Suppressor macrophage (primary cell): Measurements from ENCODE around the gene TRIO.

Source experiments
- DNase-seq, 4 experiments: peaks; one replicate each; pipeline ENCODE4 v3.0.0-alpha.2; 2020 to 2022

The TRIO gene

DNA sequence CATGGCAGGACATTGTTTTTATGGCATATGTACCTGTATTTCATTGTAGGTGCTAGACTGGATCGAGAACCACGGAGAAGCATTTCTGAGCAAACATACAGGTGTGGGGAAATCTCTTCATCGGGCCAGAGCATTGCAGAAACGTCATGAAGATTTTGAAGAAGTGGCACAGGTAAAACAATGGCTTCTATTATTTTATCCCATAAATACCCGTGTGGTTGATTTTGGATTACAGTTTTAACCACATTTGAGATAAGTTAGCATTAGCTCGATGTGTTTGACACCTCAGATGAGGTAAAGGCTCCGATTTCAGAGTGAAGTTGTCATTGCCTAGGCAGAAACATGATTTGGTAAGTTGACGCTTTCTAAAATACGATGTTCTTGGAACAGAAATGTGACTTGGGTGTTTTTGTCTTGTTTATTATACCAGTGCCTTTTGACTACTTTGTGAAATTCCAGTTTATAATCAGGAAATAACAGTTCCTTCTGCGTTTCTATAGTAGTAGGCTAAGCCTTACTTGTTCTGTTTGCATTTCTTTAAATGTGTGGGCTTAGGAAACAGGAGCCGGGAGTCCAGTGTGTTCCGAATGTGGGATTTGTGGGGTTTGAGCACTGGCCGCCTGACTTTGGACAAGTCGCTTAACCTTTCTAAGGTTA, 187.7 kb downstream of the TRIO start:
- peak in 3 of 4 experiments; percentile 15 to 52 (median 37) for DNase-seq

DNA sequence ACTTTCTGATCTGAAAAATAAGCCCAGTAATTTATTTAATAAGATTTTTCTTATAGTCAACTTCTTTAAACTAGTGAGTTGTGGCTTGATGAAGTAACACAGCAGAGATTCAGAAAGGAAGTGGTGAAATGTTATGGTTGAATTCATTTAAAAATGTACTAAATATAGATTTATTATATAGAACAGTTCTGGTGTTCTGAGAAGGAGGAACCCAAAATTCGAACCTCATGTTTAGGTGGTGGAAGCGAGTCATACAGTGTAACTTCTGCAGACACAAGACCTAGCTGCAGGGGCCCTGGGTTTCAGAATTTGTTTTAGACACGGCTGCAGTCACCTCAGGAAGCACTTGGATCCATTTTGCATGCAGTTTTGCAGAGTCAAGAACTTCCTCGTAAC, 188.2 kb downstream of the TRIO start:
- peak; percentile 72 to 89 (median 80) for DNase-seq

DNA sequence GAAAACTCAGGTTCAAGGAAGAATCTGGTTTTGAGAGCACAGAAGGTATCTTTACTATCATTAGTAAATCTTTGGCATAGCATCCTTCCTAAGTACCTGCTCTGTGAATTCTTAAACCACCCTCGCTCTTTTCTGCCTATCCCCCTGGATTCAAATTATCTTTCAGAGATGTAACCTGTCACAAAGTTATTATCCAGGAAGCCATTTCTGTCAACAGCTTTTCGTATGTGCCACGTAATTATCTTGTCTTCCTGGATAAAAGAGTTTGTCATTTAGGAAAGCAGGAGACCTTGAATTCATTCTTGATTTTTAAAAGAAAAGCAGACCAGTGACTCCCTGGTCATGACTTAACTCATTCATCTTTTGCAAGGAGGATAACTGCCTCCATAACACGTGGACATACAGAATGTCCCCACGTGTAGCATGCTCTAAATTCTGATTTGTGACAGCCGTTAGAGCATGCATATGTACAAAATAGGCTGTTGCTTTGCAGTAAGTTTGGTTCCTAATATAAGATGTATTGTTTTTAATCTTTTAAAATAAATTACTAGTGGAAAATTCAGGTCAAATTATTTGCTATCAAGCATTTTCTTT, 189.0 kb downstream of the TRIO start:
- DNase-seq = no peak

DNA sequence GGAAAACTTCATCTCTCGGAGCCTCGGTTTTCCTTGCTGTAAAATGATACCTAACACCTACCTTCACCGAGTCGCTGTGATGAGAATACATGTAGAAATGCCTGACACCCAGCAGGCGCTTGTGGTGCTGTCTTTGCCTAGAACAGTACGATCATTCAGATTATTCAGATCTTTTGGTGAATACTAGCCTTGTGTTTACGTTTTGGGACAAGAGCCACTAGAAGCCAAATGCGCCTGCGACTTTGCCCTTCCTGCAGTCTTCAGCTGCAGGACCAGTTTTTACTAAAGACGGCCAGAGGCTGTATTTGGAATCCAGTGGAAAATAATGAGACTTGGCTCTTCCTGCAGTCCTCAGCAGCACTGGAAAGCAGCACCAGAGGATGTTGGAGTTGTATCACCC, 189.6 kb downstream of the TRIO start:
- DNase-seq = no peak

DNA sequence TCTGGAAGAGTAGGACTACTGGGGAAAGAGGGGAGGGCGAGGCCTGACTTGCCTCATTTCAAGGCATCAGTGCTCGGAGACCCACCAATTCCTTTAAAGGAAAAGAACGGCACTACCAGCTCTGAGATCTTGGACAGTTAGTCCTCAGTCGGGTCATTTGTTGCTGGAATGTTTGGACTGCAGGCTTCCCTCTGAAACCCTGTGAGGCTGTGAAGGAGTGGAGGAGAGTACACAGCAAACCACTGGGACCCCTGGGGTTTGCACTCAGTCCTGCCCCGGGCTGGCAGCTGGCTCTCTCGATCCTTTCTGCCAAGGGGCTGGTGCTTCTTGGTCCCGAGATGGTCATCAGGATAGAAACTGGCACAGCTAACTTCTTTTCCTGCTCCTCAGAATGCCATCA, 194.5 kb downstream of the TRIO start:
- DNase-seq = no peak

DNA sequence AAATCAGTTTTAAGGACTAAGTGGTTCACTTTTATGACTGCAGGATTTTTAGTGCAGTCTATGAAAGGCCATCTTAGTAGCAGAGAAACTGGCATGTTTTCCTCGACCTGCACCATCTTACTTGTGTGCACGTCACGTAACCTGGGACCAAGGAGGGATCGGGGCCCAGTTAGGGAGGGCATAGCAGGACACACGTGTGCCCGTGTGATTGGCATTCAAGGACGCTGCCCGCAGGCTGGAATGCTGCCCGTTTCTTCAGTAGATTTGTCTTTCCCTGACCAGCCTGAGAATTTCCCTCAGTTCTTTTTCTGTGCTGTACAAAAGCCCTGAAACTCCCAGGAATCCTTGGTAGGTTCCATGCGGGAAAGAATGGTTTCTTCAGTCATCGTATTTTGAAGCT, 196.3 kb downstream of the TRIO start:
- DNase-seq = no peak

DNA sequence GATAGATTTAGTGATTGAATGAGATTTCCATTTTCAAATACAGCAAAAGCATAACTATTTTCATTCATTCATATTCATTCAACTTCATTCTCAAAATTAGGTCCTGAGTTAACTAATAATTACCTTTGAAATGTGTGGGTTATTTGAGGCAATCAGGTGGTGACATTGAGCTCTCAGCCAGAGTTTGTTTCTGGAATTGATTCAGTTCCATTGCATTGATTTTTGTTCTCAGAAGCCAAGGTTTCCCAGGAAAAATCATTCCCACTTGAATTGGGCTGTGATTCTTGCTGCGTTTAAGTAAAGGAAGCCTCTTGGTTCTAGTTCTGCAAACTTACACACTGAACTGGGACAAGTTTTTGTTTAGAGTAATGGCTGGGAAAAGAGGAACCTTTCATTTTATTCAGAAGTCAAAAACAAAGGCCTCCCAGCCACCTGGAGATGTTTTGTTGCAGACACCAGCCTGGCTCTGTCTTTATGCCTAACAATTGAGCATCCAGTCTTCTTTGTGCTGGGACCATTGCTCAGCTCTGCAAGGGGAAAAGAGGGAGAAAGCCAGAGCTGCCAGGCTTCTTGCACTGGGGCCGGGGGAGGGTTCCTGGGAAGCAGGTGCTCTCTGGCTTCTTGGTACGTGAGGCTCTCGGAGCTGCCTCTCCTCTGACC, 198.6 kb downstream of the TRIO start:
- DNase-seq = peak; percentile 12 to 64 (median 40)

DNA sequence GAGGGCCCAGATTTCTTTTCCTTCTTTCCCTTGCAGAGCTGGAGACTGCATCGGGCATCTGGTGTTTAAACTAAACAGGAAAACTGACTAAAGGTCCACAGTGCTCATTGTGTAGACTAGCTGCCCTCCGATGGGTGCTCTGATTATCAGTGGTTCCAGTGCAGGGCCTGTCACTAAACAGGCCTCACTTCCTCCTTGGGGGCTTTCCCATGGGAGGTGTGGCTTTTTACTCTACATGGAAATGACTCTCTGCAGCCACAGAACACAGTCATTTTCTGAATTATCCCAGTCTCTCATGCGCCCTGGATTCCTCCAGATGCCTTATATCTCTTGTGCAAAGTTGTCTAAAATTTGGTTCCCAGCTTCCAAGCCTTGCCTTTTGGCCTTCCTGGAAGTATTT, 199.2 kb downstream of the TRIO start:
- peak; percentile 60 to 76 (median 70) for DNase-seq

DNA sequence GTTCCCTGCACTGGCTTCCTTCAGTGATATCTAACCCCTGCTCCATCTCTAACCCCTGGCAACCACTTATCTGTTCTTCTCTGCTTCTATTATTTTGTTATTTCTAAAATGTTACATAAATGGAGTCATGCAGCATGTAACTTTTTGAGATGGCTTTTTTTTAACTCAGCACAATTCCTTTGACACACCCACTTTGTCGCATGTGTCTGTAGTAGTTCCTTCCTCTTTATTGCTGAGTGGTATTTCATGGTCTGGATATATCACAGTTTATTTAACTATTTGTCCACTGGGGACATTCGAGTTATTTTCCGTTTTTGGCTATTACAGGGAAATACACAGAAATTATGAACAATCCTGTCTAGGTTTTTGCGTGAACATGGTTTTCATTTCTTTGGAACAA, 200.2 kb downstream of the TRIO start:
- peak; percentile 38 to 77 (median 61) for DNase-seq

DNA sequence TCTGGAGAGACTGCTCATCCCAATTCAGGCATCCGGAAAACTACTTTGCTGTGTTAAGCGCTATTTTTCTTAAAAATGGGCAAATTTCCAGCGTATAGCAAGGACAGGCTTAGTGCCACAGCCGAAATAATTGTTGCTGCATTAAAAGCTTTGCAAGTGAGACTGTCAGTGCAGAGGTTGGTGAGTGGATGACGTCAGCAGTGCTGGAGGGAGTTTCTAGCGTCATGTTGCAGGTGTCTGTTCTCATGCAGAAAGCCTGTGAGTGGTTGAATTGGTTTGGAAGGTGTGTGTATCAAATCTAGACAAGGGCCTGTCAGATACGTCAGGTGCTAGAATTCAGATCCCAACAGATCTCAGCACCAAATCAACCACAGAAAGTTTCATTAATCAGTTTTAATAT, 204.4 kb downstream of the TRIO start:
- no peak for DNase-seq

DNA sequence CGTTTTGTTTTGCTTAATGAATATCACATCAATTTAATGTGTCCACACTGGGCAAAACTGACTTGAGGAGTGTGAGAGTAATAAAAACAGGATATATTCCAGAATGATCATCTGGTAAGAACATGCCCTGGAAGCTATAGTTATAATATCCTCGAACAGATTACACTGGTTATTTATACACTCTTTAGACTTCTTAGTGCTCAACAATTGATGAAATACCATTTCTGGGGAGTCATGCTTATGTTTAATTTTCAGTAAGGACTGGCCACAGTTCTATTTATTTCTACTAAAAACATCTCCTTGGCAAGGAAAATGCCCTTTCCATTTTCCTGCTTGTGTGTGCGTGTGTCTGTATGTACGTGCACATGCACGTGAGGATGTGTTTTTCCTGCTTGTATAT, 205.0 kb downstream of the TRIO start:
- DNase-seq = no peak

DNA sequence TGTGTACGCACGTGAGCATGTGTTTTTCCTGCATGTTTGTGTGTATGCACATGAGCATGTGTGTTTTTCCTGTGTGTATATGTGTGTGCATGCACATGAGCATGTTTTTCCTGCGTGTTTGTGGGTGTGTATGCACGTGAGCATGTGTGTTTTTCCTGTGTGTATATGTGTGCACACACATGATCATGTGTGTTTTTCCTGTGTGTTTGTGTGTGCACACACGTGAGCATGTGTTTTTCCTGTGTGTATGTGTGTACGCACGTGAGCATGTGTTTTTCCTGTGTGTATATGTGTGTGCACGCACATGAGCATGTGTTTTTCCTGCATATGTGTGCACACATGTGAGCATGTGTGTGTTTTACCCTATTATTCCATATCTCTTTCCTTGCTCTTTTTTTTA, 205.9 kb downstream of the TRIO start:
- no peak for DNase-seq

DNA sequence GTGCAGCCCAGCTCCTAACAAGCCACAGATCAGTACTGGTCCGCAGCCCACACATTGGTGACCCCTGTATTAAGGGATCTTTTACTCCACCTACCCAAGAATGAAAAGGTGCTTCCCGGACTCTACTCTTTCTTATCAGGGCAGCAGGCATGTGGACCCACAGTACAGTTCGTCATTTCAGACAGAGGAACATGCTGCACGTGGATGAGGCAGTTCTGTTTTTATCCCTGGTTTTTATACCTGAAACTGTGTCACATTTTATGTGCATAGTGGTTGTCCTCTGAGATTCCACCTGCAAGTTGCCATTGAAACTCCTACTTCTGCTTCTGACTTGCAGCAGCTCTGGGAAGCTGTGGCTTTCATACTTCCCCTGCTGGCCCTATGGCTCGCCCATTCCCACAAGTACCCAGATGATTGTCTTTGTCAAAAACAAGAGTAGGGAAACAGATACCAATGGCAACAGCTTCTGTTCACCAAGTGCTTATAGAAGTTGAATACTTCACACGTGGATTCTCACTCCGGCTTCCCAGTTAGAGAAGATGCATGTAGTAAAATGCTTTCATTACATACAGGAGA, 208.0 kb downstream of the TRIO start:
- DNase-seq = peak; percentile 37 to 76 (median 68)

DNA sequence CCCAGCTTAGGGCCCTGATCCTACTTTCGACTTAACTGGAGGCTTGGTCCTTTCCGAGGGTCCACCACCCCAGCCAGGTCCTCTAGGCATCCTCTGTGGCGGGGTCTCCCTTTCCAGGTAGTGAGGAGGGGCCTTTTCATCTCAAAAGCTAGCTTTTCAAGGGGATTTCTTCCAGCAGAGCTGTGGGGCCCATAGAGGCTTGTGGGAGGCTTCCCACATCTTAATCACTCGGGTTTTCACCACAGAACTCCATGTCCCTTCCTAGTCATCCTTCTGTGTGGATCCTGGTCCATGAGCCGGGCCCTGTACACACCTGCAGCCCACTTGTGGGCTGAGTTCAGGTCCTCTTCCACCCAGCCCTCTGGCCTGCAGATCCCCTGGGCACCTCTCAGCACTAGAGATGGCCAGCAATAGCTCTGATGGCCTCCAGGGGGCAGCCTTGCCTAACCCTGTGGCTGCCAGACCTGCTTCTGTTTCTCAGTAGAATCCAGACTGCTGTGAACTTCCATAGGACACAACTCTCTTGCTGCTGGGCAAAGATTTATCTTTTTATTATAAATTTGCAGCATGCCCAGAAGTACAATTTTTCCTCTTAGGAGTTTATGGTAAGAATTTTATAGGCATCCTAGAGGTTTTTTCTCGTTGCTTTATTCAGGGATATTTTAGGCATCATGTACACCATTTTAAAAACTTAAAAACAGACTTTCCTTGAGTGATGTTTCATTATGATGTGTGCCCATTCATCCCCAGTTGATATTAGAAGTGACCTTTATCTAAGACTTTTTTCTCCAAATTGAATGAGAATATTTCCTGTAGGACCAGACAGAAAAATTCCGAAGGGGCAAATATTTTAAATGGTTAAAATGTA, 208.9 kb downstream of the TRIO start:
- DNase-seq = peak; percentile 70 to 84 (median 78)

DNA sequence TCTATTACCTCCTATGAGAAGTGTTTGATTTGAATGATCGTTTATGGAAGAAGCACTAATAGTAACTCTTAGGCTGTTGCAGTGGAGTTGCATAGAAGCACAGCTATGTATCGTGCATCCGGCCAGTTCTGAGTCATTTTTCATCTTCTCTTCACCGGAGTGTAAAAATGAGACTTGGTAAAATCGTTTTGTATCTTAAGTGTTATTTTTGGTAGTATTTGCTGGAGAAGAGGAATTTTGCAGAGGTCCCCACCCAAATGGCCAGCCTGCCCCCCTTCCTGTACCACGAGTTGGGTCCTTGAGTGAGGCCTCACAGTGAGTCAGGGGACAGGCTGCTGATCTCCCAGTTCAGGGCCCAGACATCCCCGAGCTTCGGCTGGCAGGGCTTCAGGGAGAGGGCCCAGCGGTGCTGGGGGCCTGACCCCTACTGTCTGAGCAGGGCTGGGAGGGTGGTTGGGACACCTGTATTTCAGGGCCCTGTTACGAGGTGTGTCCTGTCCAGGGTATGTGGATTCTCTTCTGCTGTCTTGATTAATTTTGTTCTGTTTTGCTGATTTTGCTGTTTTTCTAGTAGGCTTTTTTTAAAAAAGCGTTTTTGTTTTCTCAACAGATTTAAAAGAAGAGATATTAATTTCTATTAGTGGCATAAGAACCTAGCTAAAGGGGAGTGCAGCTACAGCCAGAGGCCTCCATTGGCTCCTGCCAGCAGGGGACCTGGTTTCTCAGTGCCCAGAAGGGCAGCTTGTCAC, 210.8 kb downstream of the TRIO start:
- no peak for DNase-seq

DNA sequence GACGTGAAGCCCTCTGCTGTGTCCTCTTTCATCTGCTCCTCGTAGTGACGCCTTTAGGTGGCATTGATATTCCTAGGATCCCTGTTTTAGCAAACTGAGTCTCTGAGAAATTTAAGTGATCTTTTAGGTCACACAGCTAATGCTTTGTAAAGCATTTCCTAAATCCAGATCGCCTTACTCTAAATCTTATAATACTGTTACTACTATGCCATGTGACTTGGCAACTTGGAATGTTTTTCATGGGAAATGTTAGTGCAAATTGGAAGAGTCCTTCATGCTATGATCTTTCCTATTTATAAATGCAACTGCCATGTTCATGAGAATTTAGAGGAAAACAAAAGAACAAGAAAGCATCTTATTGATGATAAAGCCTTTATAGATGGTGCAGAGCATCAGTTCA, 212.2 kb downstream of the TRIO start:
- no peak for DNase-seq

DNA sequence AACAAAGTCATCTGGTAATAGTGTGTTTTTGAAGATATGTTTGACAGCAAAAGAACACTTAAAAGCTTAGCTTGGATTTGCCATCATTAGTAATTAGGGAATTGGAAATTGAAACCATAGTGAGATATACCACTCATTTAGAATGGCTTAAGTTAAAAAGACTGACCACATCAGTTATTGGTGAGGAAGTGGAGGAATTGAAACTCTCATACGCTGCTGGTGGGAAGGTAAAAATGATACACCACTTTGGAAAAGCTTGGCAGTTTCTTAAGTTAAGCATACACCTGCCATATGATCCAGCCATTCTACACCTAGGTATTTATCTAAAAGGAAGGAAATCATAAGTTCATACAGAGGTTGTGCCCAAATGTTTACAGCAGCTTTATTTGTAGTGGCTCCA, 213.2 kb downstream of the TRIO start:
- no peak for DNase-seq

DNA sequence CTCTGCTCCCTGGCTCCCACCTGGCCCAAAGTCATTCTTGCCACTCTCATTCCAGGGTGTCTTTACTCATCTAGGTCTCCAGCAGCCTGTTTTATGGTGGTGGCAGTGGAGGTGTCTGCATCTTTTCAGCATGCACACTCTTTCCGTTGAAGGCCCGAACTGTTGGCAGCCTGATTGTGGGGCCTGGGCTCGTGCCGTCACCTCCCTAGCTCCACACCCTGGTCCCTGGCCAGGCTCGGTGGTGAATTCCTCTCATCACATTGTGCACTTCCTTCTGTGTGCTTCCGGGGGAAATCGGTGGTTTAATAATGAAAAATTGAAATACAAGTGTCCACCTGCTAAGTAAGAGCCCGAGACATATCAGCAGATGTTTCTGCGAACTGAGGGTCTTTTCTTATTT, 214.3 kb downstream of the TRIO start:
- no peak for DNase-seq

DNA sequence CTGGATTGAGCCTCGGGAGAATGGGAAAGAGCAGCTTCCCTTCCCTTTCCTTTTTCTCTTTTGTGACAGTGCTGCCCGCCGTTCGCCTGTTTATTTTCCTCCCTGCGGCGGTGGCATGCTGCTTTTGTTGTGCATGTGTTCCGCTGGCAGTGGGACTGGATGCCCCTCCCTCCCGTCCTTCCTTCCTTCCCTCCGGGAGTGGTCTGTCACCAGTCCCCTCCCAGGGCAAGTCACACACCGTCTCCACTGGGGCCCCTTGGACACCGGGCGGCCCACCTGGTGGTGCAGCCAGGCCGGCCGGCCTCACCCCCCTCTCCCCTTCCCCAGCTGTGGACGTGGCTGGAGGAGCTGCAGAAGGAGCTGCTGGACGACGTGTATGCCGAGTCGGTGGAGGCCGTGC, 214.7 kb downstream of the TRIO start:
- DNase-seq = no peak

DNA sequence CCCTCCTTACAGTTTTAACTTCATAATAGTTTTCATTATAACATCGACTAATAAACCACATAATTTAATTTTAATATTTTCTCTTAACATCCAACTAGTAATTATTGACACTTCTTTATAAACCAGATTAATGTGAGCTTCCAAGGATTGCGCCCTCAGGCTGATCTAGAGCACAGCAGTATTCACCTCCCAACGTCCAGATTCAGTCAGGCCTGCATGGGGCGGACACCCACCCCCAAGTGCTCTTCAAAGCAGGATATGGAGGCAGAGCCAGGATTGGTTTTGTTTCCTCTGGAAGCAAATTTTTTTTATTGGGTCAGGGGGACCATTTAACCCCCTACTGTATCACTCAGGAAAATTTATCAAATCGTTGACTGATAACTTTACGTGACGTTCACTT, 215.4 kb downstream of the TRIO start:
- no peak for DNase-seq

DNA sequence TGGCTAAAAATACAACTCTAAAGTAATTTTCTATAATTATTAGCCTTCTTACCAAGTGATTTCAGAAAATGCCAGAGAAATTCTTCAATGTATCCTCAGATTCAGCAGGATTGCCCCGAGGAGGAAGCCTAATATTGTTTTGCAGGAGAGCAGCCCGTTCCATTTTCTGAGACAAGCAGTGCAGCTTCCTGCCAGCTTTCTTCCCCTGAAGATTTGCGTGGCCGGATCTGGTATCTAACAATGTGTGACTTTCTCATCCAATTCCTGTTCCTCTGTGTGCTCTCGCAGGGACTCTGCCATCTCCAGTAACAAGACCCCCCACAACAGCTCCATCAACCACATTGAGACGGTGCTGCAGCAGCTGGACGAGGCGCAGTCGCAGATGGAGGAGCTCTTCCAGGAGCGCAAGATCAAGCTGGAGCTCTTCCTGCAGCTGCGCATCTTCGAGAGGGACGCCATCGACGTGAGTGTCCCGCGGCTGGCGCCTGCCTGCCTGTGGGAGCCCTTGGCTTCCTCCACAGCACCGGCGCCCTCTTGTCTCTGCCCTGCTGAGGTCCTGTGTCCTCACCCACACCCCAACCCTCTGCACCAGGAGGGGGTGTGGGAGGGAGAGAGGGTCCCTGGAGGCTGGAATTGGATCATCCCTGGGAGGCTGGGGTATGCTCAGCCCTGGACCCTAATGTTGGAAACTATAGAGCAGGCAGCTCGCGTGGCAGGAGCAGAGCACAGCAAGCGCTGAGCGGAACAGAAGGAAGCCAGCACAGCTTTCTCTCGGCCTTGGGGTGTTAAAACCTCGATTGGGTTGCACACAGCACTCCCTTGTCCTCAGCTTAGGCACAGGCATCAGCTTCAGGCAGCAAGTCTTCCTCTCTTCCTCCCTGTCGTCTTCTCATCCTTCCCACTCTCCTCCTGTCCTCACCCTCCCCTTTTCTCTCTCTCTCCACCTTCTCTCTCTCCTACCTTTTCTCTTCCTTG, 216.2 kb downstream of the TRIO start:
- no peak for DNase-seq
